Stimulated activated naive CD8-positive, alpha-beta T cell treated with anti-CD3 and anti-CD28 coated beads, Interleukin-15, amount 100 ng/mL, for 72 hours (primary cell): ENCODE results near the gene GPER1.

Experiments
- ATAC-seq: fragments of 150-1000 bp; cut with Tn5 transposase; 2 replicates; pipeline ENCODE4 v1.10.0; 2021; ENCODE audit warnings: mild to moderate bottlenecking, moderate library complexity
- DNase-seq, 2 donors: peaks; one replicate each; pipeline ENCODE4 v3.0.0; 2021 to 2022
- H3K27ac Mint-ChIP-seq, 2 donors: one replicate each; pipeline ENCODE4 v1.8.0; 2022; ENCODE audit warnings: mild to moderate bottlenecking in 2 of 2, mixed read lengths in 2 of 2, moderate library complexity in 2 of 2
- H3K27me3 Mint-ChIP-seq: one replicate; pipeline ENCODE4 v1.8.0; 2022; ENCODE audit warnings: mixed read lengths
- H3K4me1 Mint-ChIP-seq: one replicate; pipeline ENCODE4 v1.8.0; 2022; ENCODE audit warnings: mild to moderate bottlenecking, mixed read lengths
- H3K4me3 Mint-ChIP-seq, 2 donors: one replicate each; pipeline ENCODE4 v1.8.0; 2022; ENCODE audit warnings: mild to moderate bottlenecking in 2 of 2, mixed read lengths in 2 of 2, moderate library complexity in 1 of 2
- H3K9me3 Mint-ChIP-seq, 2 donors: one replicate each; pipeline ENCODE4 v1.8.0; 2022; ENCODE audit warnings: mixed read lengths in 2 of 2

GPER1 gene

DNA sequence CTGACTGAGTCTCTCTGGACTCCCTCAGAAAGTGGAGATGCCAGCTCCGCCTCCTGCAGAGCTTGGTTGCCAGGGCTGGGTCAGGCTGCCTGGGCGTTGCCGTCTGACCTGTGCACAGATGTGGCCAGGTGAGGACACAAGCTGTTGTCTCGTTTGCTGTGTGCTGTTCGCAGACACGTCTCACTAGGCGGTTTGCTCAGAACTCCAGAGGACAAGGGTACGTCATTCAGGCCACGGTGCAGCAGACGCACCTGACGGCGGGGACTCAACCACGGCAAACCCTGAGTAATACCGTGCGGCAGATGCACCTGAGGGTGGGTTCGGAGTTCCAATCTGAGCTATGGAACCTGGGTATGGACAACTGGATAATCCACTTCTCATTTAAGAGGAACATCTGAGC lies 11.7 kb downstream of the GPER1 start:
- Mint-ChIP-seq H3K4me3 (no peak overlapping the region), H3K4me1 (peaks cover 24% of the 10 kb centered on the region), H3K9me3 (peaks cover 0 to 7% of the 10 kb centered on the region in 2 donors)

DNA sequence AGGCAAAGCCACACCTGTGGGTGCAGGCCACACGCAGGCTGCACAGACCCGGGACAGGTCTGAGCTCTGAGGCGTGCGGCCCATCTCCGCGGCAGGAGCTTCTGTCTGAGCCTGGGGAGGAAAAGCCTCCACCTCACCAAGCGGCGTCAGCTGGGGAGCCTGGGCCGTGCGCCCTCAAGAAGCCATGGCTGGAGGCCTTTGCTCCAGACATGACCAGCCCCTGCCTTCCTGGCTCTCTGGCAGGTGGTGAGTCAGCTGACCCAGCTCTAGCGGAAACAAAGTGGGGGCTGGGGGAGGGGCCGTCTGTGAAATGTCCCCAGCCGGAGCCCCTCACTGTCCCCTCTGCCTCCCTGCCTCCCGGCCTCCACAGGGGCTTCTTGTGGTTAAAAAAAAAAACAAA lies 12.5 kb downstream of the GPER1 start:
- no peak for DNase-seq
- no peaks in the 10 kb centered on the region for H3K27me3 Mint-ChIP-seq
- ATAC-seq: no peak
- H3K4me3 Mint-ChIP-seq: no peak overlapping the region
- peaks cover 31% of the 10 kb centered on the region for H3K4me1 Mint-ChIP-seq
- peaks cover 0 to 7% of the 10 kb centered on the region in 2 donors for H3K9me3 Mint-ChIP-seq
- no peak overlapping the region for H3K27ac Mint-ChIP-seq

More for the DNA sequence above, 11.7 kb downstream of the GPER1 start:
- Mint-ChIP-seq H3K27me3 (no peaks in the 10 kb centered on the region), H3K27ac (no peak overlapping the region)
- DNase-seq (no peak), ATAC-seq (no peak)

DNA sequence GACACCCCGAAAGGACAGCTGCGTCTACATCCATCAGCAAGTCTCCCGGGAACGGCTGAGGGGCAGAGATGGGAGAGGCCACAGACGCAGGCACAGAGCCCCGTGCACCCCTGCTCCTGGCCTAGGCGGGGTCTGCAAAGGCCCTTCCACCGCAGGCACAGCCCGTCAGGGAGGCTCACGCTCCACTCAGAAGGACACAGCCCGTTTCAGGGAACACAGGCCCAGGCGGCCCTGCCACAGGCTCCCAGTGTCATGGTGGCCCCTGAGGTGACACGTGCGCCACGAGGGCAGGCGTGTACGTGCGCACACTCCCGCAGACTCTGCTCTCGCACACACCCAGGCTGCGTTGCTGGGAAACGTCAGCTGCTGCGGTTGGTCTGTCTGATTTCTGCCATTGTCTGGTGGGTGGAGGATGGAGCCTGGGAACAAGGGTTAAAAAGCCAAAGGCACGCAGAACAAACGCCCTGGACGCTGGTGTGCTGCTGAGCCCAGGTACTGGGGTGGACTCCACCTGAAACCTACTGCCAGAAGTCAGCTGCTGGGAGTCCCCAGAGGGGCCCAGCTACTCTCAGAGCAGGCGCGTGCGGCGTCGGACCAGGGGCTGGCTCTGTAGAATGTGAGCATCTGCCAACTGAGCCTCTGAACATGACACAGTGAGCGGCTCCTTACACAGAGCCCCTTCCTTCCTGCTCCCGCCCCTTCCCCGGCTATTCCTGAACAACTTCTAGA lies 13.1 kb downstream of the GPER1 start:
- ATAC-seq: no peak
- Mint-ChIP-seq H3K4me3 (no peak overlapping the region), H3K9me3 (peaks cover 0 to 7% of the 10 kb centered on the region in 2 donors), H3K27me3 (no peaks in the 10 kb centered on the region), H3K4me1 (peaks cover 31% of the 10 kb centered on the region), H3K27ac (peak overlapping the region in 1 of 2 donors; percentile 31)
- no peak for DNase-seq

DNA sequence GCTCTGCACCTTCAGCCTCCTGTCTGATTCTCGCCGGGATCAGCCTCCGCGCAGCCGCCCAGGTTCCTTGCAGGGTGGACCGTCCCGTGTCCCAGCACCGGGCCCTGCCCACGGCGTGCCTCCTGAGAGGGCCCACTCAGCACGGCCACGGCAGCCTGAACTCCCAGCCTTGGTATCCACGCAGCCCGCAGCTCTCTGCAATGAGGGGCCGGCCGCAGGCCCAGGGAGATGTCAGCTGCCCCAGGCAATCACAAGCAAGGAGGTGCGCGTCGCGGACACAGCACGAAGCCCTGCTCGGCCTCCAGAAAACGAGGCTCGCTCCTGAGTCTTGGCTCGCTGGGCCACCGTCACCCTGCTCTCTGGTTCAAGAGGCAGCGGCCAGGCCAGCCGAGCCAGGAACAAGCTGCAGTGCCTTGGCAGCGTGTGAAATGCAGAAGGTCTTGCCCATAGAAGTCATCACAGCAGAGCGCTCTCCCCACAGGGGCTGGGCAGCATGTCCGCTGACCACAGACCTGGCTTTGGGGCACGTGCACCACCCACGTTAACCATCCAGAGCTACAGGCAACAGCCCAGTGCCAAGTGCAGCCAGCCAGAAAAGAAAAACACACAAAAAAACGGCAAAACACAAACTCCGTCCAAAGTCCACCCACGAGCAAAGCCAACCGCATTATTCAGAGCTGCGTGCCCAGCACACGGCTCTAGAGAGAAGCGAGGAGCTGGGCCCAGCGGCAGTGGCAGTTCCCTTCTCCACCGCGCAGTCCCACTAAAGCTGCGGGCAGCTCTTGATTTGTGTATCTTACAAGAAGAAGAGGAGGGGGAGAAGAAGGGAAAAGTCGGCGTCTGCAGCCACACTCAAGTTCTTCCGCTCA lies 13.9 kb downstream of the GPER1 start:
- DNase-seq (no peak), ATAC-seq (no peak)
- H3K4me3 Mint-ChIP-seq: no peak overlapping the region
- peaks cover 0 to 7% of the 10 kb centered on the region in 2 donors for H3K9me3 Mint-ChIP-seq
- H3K27ac Mint-ChIP-seq: peak overlapping the region; percentile 76 to 84
- peaks cover 31% of the 10 kb centered on the region for H3K4me1 Mint-ChIP-seq
- no peaks in the 10 kb centered on the region for H3K27me3 Mint-ChIP-seq

DNA sequence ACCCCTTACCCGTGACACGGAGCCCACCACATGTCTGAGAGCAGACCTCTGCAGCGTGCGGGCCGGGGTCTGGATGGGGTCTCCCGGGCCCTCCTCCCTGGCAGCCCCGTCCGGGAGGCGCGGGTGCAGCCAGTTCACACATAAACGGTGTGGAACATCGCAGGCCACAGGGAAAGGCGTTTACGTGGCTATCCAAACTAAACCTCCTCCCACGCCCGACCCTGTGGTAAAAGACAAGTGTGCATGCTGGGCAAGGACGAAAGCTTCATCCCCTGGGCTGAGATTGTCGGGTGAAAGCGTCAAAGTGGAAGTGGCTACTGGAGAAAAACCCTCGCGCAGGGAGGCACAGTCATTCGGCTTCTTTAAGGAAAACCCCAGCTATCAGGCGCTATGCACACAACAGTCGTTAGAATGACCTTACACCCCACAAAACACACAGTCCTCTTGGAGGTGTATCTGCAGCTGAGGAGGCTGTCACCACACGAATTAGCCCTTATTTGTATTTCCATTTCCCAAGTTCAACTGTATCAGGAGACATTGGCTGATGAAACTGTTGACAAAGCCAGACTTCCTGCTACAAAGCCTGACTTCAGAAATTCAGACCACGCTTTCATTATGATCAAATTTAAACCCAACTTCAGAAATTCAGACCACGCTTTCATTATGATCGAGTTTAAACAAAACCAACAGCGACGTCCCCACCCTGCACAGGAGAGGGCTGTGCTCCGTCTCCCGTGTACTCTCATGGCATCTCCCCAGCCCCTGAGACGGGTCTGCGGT lies 15.3 kb downstream of the GPER1 start:
- peak; percentile 30 to 68 for DNase-seq
- no peaks in the 10 kb centered on the region for H3K27me3 Mint-ChIP-seq
- peak; percentile 91 for ATAC-seq
- peak overlapping the region; percentile 56 to 62 for H3K4me3 Mint-ChIP-seq
- H3K27ac Mint-ChIP-seq: peak overlapping the region; percentile 88 to 96
- peaks cover 0 to 1% of the 10 kb centered on the region in 2 donors for H3K9me3 Mint-ChIP-seq
- peaks cover 31% of the 10 kb centered on the region for H3K4me1 Mint-ChIP-seq

DNA sequence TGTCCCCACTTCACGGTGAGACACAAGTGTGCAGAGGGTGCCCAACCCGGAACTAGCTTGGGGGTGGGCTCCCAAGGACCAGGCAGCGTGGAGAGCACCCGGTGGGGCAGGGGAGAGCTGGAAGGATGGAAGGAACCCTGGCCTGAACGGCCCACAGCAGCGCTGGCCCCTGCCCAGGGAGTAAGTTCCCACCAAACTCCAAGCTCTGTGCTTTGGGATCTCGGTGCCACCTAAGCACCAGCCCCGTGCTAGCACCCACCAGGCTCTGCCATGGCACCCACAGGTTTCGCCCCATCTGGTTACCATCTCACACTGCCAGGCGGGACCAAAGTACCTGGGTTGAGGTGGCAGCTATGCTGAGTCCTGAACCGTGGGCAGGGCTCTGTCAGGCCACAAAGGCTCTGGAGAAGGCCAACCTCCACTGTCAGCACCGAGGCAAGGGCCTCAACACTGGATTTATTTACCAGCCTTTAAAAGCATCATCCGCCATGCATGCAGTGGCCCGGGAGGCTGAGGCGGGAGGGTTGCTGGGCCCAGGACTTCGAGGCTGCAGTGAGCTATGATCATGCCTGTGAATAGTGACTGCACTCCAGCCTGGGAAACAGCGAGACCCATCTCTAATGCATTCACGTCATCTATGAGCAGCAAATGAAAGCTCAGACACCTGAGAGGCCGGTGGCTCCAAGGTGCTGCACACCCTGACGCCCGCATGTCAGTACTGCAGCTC lies 16.0 kb downstream of the GPER1 start:
- H3K27ac Mint-ChIP-seq: peak overlapping the region; percentile 88 to 96
- H3K4me1 Mint-ChIP-seq: peaks cover 31% of the 10 kb centered on the region
- DNase-seq (no peak), ATAC-seq (peak; percentile 24)
- H3K27me3 Mint-ChIP-seq: no peaks in the 10 kb centered on the region
- no peaks in the 10 kb centered on the region for H3K9me3 Mint-ChIP-seq
- peak overlapping the region; percentile 56 to 62 for H3K4me3 Mint-ChIP-seq

DNA sequence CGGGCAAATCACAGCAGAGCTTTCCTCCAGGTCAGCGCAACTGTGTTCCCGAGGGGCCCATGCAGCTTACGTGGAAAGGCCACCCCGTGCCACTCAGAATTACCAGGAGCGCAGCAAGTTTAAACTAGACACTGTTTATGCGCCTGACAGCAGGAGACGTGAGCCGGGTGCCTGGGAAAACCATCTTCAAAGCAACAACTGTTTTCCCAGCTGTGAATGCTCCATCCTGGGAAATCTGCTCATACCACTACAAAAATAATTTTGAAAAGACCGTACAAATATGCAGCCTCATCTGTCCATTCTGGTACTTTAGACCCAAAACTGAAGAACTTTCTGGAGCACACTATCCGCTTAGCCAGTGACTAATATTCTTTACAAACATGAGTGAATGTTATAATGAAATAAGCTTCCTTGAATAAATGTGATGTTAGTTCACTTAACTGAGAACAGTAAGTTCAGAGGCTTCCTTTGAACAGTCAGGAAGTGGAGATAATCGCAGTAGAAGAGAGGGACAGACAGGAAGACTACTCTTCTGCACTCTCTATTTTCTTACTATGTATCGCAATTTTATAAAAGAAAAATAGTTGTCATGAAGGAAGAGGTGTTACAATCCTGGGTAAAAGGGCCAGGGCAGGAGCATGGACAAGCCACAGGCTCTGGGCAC lies 16.7 kb downstream of the GPER1 start:
- ATAC-seq (no peak), DNase-seq (no peak)
- Mint-ChIP-seq H3K27ac (peak overlapping the region in 1 of 2 donors; percentile 12), H3K4me3 (no peak overlapping the region), H3K27me3 (no peaks in the 10 kb centered on the region), H3K9me3 (no peaks in the 10 kb centered on the region), H3K4me1 (peaks cover 31% of the 10 kb centered on the region)

DNA sequence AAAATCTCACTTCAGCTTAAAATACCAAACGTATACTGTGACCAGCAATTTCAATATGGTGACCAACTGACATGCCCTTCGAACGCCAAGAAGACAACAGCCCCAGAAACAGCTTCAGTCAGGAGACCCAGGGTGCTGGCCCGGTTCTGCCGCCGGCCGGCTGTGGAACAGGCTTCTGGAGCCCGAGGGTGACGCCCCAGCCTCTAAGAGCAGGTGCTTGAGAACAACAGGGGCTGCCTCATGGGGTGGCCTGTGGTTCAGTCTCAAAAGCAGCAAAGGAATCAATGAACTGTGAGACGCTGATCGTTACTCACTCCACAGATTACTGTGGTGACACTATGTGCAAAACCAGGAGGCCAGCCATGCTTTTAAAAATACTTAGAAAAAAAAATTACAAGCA lies 17.3 kb downstream of the GPER1 start:
- DNase-seq (no peak), ATAC-seq (no peak)
- Mint-ChIP-seq H3K27ac (no peak overlapping the region), H3K4me1 (peaks cover 31% of the 10 kb centered on the region), H3K4me3 (no peak overlapping the region), H3K27me3 (no peaks in the 10 kb centered on the region), H3K9me3 (no peaks in the 10 kb centered on the region)

DNA sequence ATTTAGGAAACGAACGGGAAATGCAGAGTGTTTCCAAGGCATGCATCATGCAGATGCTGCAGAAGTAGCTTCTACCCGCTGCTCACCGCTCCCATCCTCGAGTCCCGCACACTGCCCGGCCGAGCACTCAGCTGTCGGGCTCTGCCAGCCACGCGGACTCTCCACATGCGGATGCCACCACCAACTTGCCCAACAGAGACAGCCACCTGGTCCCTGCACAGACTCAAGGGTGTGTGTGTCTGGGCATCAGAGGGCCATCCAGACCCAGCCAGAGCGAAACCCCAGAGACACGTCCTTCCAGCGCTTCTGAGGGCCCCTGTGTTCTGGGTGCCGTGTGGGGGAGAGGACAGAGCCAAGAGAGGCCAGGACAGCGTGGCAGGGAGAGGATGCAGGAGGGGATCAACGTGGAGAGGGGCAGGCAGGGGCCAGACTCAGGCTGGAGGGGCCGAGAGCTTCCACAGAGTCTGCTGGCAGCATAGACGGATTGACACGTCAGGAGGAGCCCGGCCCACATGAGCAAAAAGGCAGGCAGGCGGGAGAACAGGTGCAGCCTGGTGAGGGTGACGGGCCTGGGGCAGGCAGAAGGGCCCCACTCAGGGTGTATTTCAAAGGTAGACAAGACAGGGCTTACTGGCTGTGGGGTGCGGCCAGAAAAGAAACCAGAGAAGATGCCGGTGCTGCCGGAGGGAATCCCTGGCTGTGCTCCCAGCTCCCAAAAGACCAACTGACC lies 18.3 kb downstream of the GPER1 start:
- H3K9me3 Mint-ChIP-seq: no peaks in the 10 kb centered on the region
- peak overlapping the region in 1 of 2 donors; percentile 1 for H3K27ac Mint-ChIP-seq

DNA sequence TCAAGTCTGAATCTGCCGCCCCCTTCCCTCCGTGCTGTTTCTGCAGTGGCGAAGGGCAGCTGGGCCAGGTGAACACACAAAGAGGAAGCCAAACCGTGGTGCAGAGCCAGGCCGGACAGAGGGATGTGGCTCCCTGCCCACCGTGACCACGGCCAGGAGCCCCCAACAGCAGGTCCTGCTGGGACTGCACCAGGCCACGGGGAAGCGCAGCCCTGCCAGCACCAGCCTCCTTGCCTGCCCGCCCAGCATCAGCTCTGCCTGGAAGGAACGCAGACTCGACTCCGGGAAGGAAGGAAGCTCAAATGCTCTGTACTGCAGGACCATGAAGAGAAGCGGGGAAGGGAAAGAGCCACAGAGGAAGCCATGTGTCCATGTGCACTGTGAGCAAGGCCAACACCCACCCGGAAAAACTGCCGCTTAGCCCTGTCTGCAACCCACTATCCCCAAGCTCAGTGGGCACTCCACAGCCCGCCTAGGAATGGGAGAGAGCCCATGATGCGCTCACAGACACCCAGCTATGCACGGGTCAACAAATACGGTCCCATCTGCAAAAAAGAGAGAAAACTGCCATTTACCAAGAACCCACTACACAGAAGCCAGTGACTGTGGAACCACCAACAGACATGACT lies 19.0 kb downstream of the GPER1 start:
- H3K4me3 Mint-ChIP-seq: no peak overlapping the region
- no peaks in the 10 kb centered on the region for H3K27me3 Mint-ChIP-seq
- no peaks in the 10 kb centered on the region for H3K9me3 Mint-ChIP-seq
- ATAC-seq (no peak), DNase-seq (no peak)
- no peak overlapping the region for H3K27ac Mint-ChIP-seq
- peaks cover 31% of the 10 kb centered on the region for H3K4me1 Mint-ChIP-seq

More for the DNA sequence above, 18.3 kb downstream of the GPER1 start:
- Mint-ChIP-seq H3K4me3 (no peak overlapping the region), H3K4me1 (peaks cover 31% of the 10 kb centered on the region), H3K27me3 (no peaks in the 10 kb centered on the region)
- no peak for DNase-seq
- ATAC-seq: no peak

DNA sequence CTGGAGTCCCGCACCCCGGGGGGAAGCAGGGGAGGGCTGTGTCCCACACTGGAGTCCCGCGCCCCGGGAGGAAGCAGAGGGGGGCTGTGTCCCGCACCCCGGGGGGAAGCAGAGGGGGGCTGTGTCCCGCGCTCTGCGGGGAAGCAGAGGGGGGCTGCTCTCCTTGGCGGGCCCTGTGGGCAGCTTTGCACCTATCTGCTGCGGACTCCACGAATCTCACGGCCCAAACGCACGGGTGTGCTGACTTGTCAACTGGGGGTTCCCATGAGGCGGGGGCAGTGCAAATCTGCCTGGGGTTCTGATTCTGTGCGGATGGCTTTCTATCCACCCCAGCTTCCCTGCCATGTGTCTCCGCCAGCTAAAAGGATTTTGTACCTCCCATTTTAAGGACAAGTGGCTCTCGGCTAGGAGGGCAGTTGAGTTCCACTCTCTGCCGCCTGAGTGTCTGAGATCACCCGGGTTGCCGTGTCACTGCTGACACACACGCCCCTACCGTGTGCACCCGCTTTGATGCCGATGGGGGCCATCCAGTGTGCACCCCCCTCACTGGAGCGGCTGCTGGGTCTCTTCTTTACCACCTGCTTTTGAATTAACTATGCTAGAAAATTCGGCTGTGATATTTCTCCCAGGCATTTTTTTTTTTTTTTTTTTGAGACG lies 20.5 kb downstream of the GPER1 start:
- Mint-ChIP-seq H3K27ac (no peak overlapping the region), H3K4me3 (no peak overlapping the region)

DNA sequence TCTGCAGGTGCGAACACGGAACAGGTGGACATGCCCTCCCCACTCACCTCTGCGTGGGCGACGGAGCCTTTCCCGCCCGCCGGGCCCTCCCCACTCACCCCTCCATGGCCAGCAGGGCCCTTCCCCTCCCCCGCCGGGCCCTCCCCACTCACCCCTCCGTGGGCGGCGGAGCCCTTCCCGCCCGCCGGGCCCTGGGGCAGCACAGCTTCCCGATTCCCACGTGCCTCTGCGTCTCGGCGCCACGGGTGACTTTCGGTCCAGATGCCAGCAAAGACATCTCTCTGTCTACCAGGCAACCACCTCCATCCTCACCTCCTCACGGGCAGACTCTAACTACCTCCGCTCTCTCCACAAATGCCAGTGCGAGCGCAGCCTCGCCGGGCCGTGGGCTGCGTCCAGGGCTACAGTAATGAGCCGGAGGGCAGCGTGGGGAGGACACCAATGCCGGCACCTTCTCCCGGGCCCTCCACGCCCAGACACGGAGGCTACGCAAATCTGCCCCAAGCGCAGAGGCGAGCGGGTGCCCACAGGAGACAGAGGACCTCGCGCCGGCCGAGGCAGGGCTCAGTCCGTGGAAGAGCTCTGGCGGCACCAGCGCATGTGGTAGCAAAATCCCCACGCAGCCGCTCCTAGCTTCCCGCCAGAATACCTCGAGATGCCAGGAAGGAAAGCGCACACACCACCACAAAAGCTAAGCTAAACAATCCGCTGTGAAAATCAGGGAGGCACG lies 21.8 kb downstream of the GPER1 start:
- DNase-seq (no peak), ATAC-seq (peak; percentile 32)
- Mint-ChIP-seq H3K9me3 (no peaks in the 10 kb centered on the region), H3K27ac (no peak overlapping the region), H3K4me3 (no peak overlapping the region), H3K27me3 (no peaks in the 10 kb centered on the region), H3K4me1 (peaks cover 7% of the 10 kb centered on the region)

More for the DNA sequence above, 20.5 kb downstream of the GPER1 start:
- Mint-ChIP-seq H3K4me1 (peaks cover 20% of the 10 kb centered on the region), H3K27me3 (no peaks in the 10 kb centered on the region), H3K9me3 (no peaks in the 10 kb centered on the region)
- DNase-seq (no peak), ATAC-seq (no peak)

DNA sequence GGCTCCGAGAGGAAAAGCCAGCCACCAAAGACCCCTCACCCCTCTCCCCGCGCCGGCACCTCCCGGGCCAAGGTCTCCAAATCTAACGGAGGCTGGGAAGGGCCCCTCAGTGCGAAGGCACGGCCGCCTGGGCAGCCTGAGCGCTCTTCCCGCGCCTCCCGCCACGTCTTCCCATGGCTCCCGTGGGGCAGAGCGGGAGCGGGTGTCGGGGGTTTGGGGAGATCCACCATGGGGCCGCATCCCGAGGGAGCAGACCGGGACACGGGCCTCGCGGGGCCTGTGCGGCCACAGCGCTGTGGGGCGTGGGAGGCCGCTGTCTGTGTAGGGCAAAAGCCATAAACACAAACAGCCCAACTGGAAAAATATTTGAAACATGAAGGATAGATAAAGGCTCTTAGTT lies 22.4 kb downstream of the GPER1 start:
- Mint-ChIP-seq H3K4me3 (no peak overlapping the region), H3K9me3 (no peaks in the 10 kb centered on the region), H3K4me1 (peaks cover 7% of the 10 kb centered on the region), H3K27ac (no peak overlapping the region), H3K27me3 (no peaks in the 10 kb centered on the region)
- DNase-seq (no peak), ATAC-seq (no peak)
